ENCODE data around the gene TBC1D19. TPM values are rescaled to one million over a fixed set of nuclear protein-coding genes. Genes with fewer than 3 reads are reported as not detected.

Gene TBC1D19
- total and polyA plus RNA-seq, 2 of the 4 experiments (the other 2 are of a cell fraction), result 9.9 to 17.6 TPM

DNA sequence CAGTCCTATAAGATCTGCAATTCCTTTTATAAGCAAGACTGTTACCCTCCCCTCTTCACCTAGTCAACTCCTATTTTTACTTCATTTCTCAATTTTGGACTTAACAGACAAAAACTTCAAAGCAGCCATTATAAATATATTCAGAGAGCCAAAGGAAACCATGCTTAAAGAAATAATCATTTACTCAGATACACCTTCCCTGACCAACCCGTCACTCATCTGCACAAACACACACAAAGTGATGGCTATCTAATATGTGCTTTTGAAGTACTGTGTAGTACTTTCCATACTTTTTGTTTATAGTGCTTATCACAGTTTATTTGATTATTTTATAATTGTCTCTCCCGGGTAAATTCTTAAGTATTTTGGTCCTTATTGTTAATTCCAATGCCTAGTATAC, 117.2 kb downstream of the TBC1D19 start:
- H2AK5ac ChIP-seq (ENCODE audit: low read depth, low read length), result no peak overlapping the region
- in situ Hi-C loops (cut with MboI; ENCODE audit: low sequenced_read_pairs) (no loop called here), dilution Hi-C loops (cut with HindIII; ENCODE audit: low sequenced_read_pairs, unreplicated experiment) (no loop called here), intact Hi-C loops (cut with micrococcal nuclease) (no loop called here)
- no peak overlapping the region for H4K5ac ChIP-seq (ENCODE audit: low read depth, low read length)
- BruUV-seq (replicated peaks), result no TSS peak
- H3K27me3 ChIP-seq (ENCODE audit: control insufficient read depth, insufficient read depth, low read length), result no peaks in the 10 kb centered on the region
- peak overlapping the region; percentile 26 for H2BK5ac ChIP-seq (ENCODE audit: low read depth, low read length, poor library complexity, severe bottlenecking)
- TF ChIP-seq NFE2L2 (IDR thresholded peaks at IDR 0.05; ENCODE audit: low read depth, low read length) (no peak), RCOR1 (IDR thresholded peaks at IDR 0.05; ENCODE audit: insufficient replicate concordance, low read length) (no peak), MAZ (IDR thresholded peaks at IDR 0.05; ENCODE audit: borderline replicate concordance, low read depth, low read length) (no peak), RAD21 (IDR thresholded peaks at IDR 0.05; ENCODE audit: low read length) (no peak), POLR2A (IDR thresholded peaks at IDR 0.05; ENCODE audit: low read depth, low read length) (no peak)
- TF ChIP-seq, protein P1, sequence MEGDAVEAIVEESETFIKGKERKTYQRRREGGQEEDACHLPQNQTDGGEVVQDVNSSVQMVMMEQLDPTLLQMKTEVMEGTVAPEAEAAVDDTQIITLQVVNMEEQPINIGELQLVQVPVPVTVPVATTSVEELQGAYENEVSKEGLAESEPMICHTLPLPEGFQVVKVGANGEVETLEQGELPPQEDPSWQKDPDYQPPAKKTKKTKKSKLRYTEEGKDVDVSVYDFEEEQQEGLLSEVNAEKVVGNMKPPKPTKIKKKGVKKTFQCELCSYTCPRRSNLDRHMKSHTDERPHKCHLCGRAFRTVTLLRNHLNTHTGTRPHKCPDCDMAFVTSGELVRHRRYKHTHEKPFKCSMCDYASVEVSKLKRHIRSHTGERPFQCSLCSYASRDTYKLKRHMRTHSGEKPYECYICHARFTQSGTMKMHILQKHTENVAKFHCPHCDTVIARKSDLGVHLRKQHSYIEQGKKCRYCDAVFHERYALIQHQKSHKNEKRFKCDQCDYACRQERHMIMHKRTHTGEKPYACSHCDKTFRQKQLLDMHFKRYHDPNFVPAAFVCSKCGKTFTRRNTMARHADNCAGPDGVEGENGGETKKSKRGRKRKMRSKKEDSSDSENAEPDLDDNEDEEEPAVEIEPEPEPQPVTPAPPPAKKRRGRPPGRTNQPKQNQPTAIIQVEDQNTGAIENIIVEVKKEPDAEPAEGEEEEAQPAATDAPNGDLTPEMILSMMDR (conservative IDR thresholded peaks at IDR 0.05; ENCODE audit: low read depth, low read length), result no peak
- TF ChIP-seq, protein P2, sequence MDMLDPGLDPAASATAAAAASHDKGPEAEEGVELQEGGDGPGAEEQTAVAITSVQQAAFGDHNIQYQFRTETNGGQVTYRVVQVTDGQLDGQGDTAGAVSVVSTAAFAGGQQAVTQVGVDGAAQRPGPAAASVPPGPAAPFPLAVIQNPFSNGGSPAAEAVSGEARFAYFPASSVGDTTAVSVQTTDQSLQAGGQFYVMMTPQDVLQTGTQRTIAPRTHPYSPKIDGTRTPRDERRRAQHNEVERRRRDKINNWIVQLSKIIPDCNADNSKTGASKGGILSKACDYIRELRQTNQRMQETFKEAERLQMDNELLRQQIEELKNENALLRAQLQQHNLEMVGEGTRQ (IDR thresholded peaks at IDR 0.05; ENCODE audit: low read depth, low read length), result no peak
- no peak overlapping the region for H4K8ac ChIP-seq (ENCODE audit: low read depth in 2 of 2, low read length in 2 of 2)
- no peaks in the 10 kb centered on the region for H3K36me3 ChIP-seq (ENCODE audit: control insufficient read depth, insufficient read depth, low read length)
- no peak overlapping the region for H3K9ac ChIP-seq (ENCODE audit: low read depth, low read length)
- H3K4me1 ChIP-seq (ENCODE audit: control insufficient read depth, insufficient read depth, low read length), result no peaks in the 10 kb centered on the region
- H3K79me1 ChIP-seq (ENCODE audit: low read depth in 1 of 2, low read length in 2 of 2), result no peaks in the 10 kb centered on the region; a peak in 1 of 4 replicates
- 0 out of 3 replicates have a peak overlapping the region, but pooled peaks have one; percentile 50 for H2BK15ac ChIP-seq (ENCODE audit: low read depth, low read length)
- no peak overlapping the region for H2AFZ ChIP-seq (replicated peaks; ENCODE audit: low read length, poor library complexity)
- H3K9me3 ChIP-seq (ENCODE audit: control insufficient read depth, insufficient read depth, low read length), result no peaks in the 10 kb centered on the region
- ATAC-seq (ENCODE audit: low read depth) (no peak), DNase-seq (no peak)
- no peak overlapping the region for H2AK9ac ChIP-seq (replicated peaks; ENCODE audit: low read depth, low read length, poor library complexity)
- no peak overlapping the region for H2BK20ac ChIP-seq (ENCODE audit: low read depth, low read length)
- H3K4me2 ChIP-seq (ENCODE audit: low read depth, low read length), result no peak overlapping the region
- ChIA-PET CTCF (no interaction called here), POLR2A (ENCODE audit: unreplicated experiment) (no interaction called here)
- H4K20me1 ChIP-seq (ENCODE audit: insufficient read depth, low read length), result no peaks in the 10 kb centered on the region
- H2BK120ac ChIP-seq (ENCODE audit: low read depth, low read length), result no peak overlapping the region
- H3K18ac ChIP-seq (ENCODE audit: low read depth, low read length), result no peak overlapping the region
- H3K4me3 ChIP-seq (ENCODE audit: insufficient read depth, low read depth, low read length), result no peak overlapping the region
- H3K14ac ChIP-seq (replicated peaks; ENCODE audit: low read depth, low read length), result 0 out of 2 replicates have a peak overlapping the region, but pooled peaks have one; percentile 13
- H3K9me1 ChIP-seq (ENCODE audit: insufficient read depth, low read length), result no peaks in the 10 kb centered on the region
- H3K27ac ChIP-seq (ENCODE audit: insufficient read depth, low read length), result no peak overlapping the region
- no peak overlapping the region for H3K56ac ChIP-seq (ENCODE audit: extremely low read depth, insufficient read depth, low read length)
- no peak overlapping the region for H3K4ac ChIP-seq (ENCODE audit: low read depth, low read length)
- H3K23ac ChIP-seq (ENCODE audit: low read depth, low read length), result no peak overlapping the region
- WGBS, 2 experiments (ENCODE audit: extremely low coverage in 2 of 2, insufficient read length in 1 of 2), result no CpG with 5 or more reads among the region's 2 CpGs
- H4K91ac ChIP-seq (ENCODE audit: insufficient read depth, low read depth, low read length), result no peak overlapping the region

All from IMR-90 (cell line).